Endothelial cell of umbilical vein (primary cell): Measurements from ENCODE around the gene TP53RK. TPM values are rescaled to one million over a fixed set of nuclear protein-coding genes. Genes with fewer than 3 reads are reported as not detected.

Experiments used
- BruUV-seq: library from RNA; stranded (reverse); fragments of 400-500 nt; replicated peaks from 2 replicates; lab custom pipeline; 2021; lab: Mats Ljungman, UMichigan
- CTCF ChIA-PET: fragments of 300-600, 350-600 bp; sonication (Branson Sonifier 250); formaldehyde crosslinking; loops from one replicate; lab custom pipeline; 2021; ENCODE audit warnings: antibody characterized with exemption, inconsistent platforms; lab: Charles Lee
- POLR2A ChIA-PET: fragments of 300-600, 350-600 bp; sonication (Branson Sonifier 250); formaldehyde crosslinking; loops from one replicate; lab custom pipeline; 2021; ENCODE audit warnings: antibody characterized with exemption, inconsistent platforms; lab: Charles Lee
- DNase-seq: peaks from one replicate; pipeline ENCODE4 v3.0.0-alpha.2; 2011; ENCODE audit warnings: low read depth, low spot score
- FAIRE-seq: peaks from 2 replicates; lab custom pipeline; 2011; peaks lifted over from hg19 to GRCh38; lab: Jason Lieb, UNC
- H2AFZ ChIP-seq: 2 replicates; pipeline ENCODE4 v1.6.0; 2012; ENCODE audit warnings: low read depth, low read length, control low read depth, inconsistent platforms
- H3K27ac ChIP-seq: 2 replicates; pipeline ENCODE4 v1.5.1; 2011; ENCODE audit warnings: low read depth, mild to moderate bottlenecking, control low read depth, low read length, moderate library complexity; ENCODE audit not compliant: insufficient read depth
- H3K27me3 ChIP-seq, 2 experiments: 2 replicates each; pipeline versions ENCODE4 v1.6.0 to v1.6.1; 2011; ENCODE audit warnings: low read length in 2 of 2, mixed read lengths in 1 of 2; ENCODE audit not compliant: control insufficient read depth in 2 of 2, insufficient read depth in 2 of 2
- H3K36me3 ChIP-seq, 2 experiments: 2 replicates in 1 of 2; 3 replicates in 1 of 2; pipeline ENCODE4 v1.5.1; 2011; ENCODE audit warnings: low read length in 2 of 2, mild to moderate bottlenecking in 1 of 2, moderate library complexity in 1 of 2; ENCODE audit not compliant: control insufficient read depth in 2 of 2, insufficient read depth in 2 of 2; ENCODE audit errors: extremely low read depth in 1 of 2
- H3K4me1 ChIP-seq: 3 replicates; pipeline ENCODE4 v1.5.1; 2011; ENCODE audit warnings: mild to moderate bottlenecking, low read length; ENCODE audit not compliant: control insufficient read depth, insufficient read depth; ENCODE audit errors: extremely low read depth
- H3K4me2 ChIP-seq: 2 replicates; pipeline ENCODE4 v1.6.1; 2011; ENCODE audit warnings: low read length, control low read depth, mixed read lengths; ENCODE audit not compliant: insufficient read depth
- H3K4me3 ChIP-seq, 3 experiments: fragments of 200-600 bp in 1 of 3; sonication (generic), shearing (Covaris generic) in 1 of 3; replicated peaks in 1 of 3; 2 replicates each; pipeline ENCODE4 v1.5.1; 2011 to 2016; ENCODE audit warnings: control low read depth in 3 of 3, low read length in 3 of 3, mild to moderate bottlenecking in 2 of 3, inconsistent platforms in 1 of 3, low read depth in 1 of 3, moderate library complexity in 1 of 3; ENCODE audit not compliant: insufficient read depth in 1 of 3
- H3K79me2 ChIP-seq: 2 replicates; pipeline ENCODE4 v1.6.0; 2012; ENCODE audit warnings: low read length, inconsistent platforms; ENCODE audit not compliant: control insufficient read depth, insufficient read depth
- H3K9ac ChIP-seq: replicated peaks from 2 replicates; pipeline ENCODE3; 2011; ENCODE audit warnings: low read length, control low read depth; ENCODE audit not compliant: insufficient read depth; ENCODE audit errors: extremely low read depth
- H3K9me1 ChIP-seq: replicated peaks from 3 replicates; pipeline ENCODE4 v1.6.0; 2011; ENCODE audit warnings: mild to moderate bottlenecking, low read length; ENCODE audit not compliant: control insufficient read depth, insufficient read depth; ENCODE audit errors: extremely low read depth
- H3K9me3 ChIP-seq: replicated peaks from 2 replicates; pipeline ENCODE4 v1.5.1; 2012; ENCODE audit warnings: low read length, inconsistent platforms; ENCODE audit not compliant: control insufficient read depth, insufficient read depth
- H4K20me1 ChIP-seq: replicated peaks from 2 replicates; pipeline ENCODE3; 2011; ENCODE audit warnings: mild to moderate bottlenecking, low read length; ENCODE audit not compliant: control insufficient read depth, insufficient read depth; ENCODE audit errors: extremely low read depth
- EZH2 ChIP-seq: IDR thresholded peaks from 2 replicates; pipeline ENCODE4 v1.6.1; 2012; ENCODE audit warnings: borderline replicate concordance, low read depth, mild to moderate bottlenecking, moderate library complexity, low read length, inconsistent platforms; ENCODE audit not compliant: severe bottlenecking
- FOS ChIP-seq: IDR thresholded peaks from 2 replicates; pipeline ENCODE4 v1.6.1; 2011; ENCODE audit warnings: mild to moderate bottlenecking, low read length, moderate library complexity, borderline replicate concordance; ENCODE audit not compliant: insufficient read depth
- GATA2 ChIP-seq: IDR thresholded peaks from 2 replicates; pipeline ENCODE4 v1.7.0; 2011; ENCODE audit warnings: low read depth, mild to moderate bottlenecking, moderate library complexity, mixed read lengths, low read length; ENCODE audit not compliant: insufficient read length, insufficient read depth
- JUN ChIP-seq: IDR thresholded peaks from 2 replicates; pipeline ENCODE4 v1.6.1; 2011; ENCODE audit warnings: borderline replicate concordance, low read depth; ENCODE audit not compliant: insufficient read length, insufficient read depth
- MYC ChIP-seq: IDR thresholded peaks from one replicate; pipeline ENCODE4 v1.6.1; 2011; ENCODE audit warnings: mild to moderate bottlenecking, low read depth, low read length
- POLR2A ChIP-seq: IDR thresholded peaks from 2 replicates; pipeline ENCODE4 v1.6.1; 2012; ENCODE audit warnings: low read depth, mild to moderate bottlenecking, control low read depth, low read length
- POLR2AphosphoS5 ChIP-seq: IDR thresholded peaks from 2 replicates; pipeline ENCODE4 v1.6.1; 2012; ENCODE audit warnings: low read depth, mild to moderate bottlenecking, control low read depth, low read length, moderate library complexity; ENCODE audit not compliant: insufficient read depth
- dilution Hi-C: fragments of 300-500 bp; cut with MboI; formaldehyde crosslinking; loops from one replicate; pipeline ENCODE4 v1.15.0; 2019; ENCODE audit warnings: low sequenced_read_pairs; ENCODE audit not compliant: extremely low pct_ligation_motif_present
- intact Hi-C: fragments of 100-400 bp; cut with micrococcal nuclease; formaldehyde crosslinking; loops from one replicate; pipeline ENCODE4 v1.10.0; 2022
- polyA plus RNA-seq, 4 experiments: library from polyadenylated mRNA; depleted of rRNA in 3 of 4; stranded (reverse) in 3 of 4; unstranded in 1 of 4; fragments of >200 nt; gene quantifications; 2 replicates each; pipeline versions ENCODE4 v1.2.1 to v1.2.3, GENCODE V29; 2011 to 2012; ENCODE audit warnings: missing spikeins in 1 of 4
- total RNA-seq: library from RNA; stranded (reverse); gene quantifications from 2 replicates; pipeline ENCODE4 v1.2.3, GENCODE V29; 2021
- TF ChIP-seq, protein P1 (sequence below), 2 donors: IDR thresholded peaks; 1 replicate in 1 of 2; 2 replicates in 1 of 2; pipeline ENCODE4 v1.5.1; 2011; ENCODE audit warnings: low read length in 2 of 2, mild to moderate bottlenecking in 2 of 2, moderate library complexity in 2 of 2, control low read depth in 1 of 2, inconsistent platforms in 1 of 2, low read depth in 1 of 2; ENCODE audit not compliant: insufficient read depth in 1 of 2; ENCODE audit errors: extremely low read depth in 1 of 2
- TF ChIP-seq, protein P2 (sequence below): IDR thresholded peaks from 2 replicates; pipeline ENCODE4 v1.6.1; 2011; ENCODE audit not compliant: insufficient read depth, insufficient read length

TP53RK gene
- total and polyA plus RNA-seq, 2 donors (not counting 3 experiments of a cell fraction or from before 2014, with no cell fraction given) = 7.0 to 13.1 TPM

DNA sequence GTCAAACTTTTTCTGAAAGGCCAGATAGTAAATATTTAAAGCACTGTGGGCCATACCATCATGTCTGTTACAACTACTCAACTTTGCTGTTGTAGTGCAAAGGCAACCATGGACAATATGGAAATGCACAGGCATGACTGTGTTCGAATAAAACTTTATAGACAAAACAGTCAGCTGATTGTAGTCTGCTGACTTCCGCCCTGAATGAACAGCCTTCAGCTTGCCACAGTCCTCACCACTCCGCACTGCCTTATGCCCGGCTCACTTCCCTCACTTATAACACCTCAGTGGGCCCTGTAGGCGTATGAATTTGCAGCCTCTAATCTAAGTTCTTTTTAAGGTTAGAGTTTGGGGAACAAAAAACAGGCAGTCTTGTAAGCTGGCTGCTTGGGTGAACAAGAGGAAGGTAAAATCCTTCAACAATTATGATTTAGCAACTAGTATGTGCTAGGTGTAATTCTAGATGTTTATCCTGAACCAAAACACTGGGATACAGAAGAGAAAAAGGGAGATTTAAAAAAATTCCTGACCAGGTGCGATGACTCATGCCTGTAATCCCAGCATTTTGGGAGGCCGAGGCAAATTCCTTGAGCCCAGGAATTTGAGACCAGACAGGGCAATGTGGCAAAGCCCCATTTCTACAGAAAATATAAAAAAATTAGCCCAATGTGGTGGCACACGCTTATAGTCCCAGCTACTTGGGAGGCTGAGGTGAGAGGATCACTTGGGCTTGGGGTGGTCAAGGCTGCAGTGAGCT, 13.4 kb upstream of the TP53RK start:
- Histone ChIP-seq H2AFZ (no peak overlapping the region), H3K27me3 (peaks cover 4 to 9% of the 10 kb centered on the region in 2 experiments), H3K79me2 (no peaks in the 10 kb centered on the region), H3K36me3 (no peaks in the 10 kb centered on the region), H3K27ac (no peak overlapping the region), H3K9ac (no peak overlapping the region), H3K4me1 (no peaks in the 10 kb centered on the region), H3K9me3 (no peaks in the 10 kb centered on the region), H3K4me2 (no peak overlapping the region), H4K20me1 (no peaks in the 10 kb centered on the region), H3K9me1 (no peaks in the 10 kb centered on the region), H3K4me3 (no peak overlapping the region)
- TF ChIP-seq JUN (no peak), POLR2AphosphoS5 (no peak), EZH2 (no peak), GATA2 (no peak), FOS (no peak), POLR2A (no peak), MYC (no peak)
- TF ChIP-seq, protein P1, sequence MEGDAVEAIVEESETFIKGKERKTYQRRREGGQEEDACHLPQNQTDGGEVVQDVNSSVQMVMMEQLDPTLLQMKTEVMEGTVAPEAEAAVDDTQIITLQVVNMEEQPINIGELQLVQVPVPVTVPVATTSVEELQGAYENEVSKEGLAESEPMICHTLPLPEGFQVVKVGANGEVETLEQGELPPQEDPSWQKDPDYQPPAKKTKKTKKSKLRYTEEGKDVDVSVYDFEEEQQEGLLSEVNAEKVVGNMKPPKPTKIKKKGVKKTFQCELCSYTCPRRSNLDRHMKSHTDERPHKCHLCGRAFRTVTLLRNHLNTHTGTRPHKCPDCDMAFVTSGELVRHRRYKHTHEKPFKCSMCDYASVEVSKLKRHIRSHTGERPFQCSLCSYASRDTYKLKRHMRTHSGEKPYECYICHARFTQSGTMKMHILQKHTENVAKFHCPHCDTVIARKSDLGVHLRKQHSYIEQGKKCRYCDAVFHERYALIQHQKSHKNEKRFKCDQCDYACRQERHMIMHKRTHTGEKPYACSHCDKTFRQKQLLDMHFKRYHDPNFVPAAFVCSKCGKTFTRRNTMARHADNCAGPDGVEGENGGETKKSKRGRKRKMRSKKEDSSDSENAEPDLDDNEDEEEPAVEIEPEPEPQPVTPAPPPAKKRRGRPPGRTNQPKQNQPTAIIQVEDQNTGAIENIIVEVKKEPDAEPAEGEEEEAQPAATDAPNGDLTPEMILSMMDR (IDR thresholded peaks at IDR 0.05; ENCODE audit: extremely low read depth in 1 of 2, insufficient read depth in 1 of 2, low read depth in 1 of 2, low read length in 2 of 2) = no peak
- TF ChIP-seq, protein P2, sequence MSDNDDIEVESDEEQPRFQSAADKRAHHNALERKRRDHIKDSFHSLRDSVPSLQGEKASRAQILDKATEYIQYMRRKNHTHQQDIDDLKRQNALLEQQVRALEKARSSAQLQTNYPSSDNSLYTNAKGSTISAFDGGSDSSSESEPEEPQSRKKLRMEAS = no peak
- DNase-seq = no peak
- no peak for FAIRE-seq
- dilution Hi-C loops (no loop called here), intact Hi-C loops (no loop called here)
- CTCF ChIA-PET = interaction anchor here (0.7 to 1.0 kb wide), 2 partner anchors 8 to 17 kb away, joined by 3 read pairs; no protein-coding TSS in a partner anchor
- POLR2A ChIA-PET = no interaction called here
- no TSS peak for BruUV-seq
